ENCODE results near the gene ZNF804A.

GRCh38 chr2:184556639-184557038 lies 41.7 kb upstream of the ZNF804A start:
- TF ChIP-seq, protein P1, sequence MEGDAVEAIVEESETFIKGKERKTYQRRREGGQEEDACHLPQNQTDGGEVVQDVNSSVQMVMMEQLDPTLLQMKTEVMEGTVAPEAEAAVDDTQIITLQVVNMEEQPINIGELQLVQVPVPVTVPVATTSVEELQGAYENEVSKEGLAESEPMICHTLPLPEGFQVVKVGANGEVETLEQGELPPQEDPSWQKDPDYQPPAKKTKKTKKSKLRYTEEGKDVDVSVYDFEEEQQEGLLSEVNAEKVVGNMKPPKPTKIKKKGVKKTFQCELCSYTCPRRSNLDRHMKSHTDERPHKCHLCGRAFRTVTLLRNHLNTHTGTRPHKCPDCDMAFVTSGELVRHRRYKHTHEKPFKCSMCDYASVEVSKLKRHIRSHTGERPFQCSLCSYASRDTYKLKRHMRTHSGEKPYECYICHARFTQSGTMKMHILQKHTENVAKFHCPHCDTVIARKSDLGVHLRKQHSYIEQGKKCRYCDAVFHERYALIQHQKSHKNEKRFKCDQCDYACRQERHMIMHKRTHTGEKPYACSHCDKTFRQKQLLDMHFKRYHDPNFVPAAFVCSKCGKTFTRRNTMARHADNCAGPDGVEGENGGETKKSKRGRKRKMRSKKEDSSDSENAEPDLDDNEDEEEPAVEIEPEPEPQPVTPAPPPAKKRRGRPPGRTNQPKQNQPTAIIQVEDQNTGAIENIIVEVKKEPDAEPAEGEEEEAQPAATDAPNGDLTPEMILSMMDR (IDR thresholded peaks at IDR 0.05): no peak
- no peak for TF ChIP-seq POLR2A (IDR thresholded peaks at IDR 0.05)
